MM.1S (cell line): ENCODE data around the gene RBM43.

Source experiments
- EZH2 ChIP-seq: fragments of 300-600 bp; sonication (generic); optimal IDR thresholded peaks from 2 replicates; pipeline ENCODE3; 2017; ENCODE audit warnings: low read depth, mild to moderate bottlenecking, antibody characterized with exemption, low read length, mixed read lengths
- TF ChIP-seq, protein P1 (sequence below): fragments of 300-600 bp; sonication (generic); IDR thresholded peaks from 2 replicates; pipeline ENCODE4 v1.5.1; 2016; ENCODE audit warnings: antibody characterized with exemption, low read length, mixed read lengths

GRCh38 chr2:151258121-151258520, 3.5 kb downstream of the RBM43 start:
- no peak for TF ChIP-seq EZH2
- TF ChIP-seq, protein P1, sequence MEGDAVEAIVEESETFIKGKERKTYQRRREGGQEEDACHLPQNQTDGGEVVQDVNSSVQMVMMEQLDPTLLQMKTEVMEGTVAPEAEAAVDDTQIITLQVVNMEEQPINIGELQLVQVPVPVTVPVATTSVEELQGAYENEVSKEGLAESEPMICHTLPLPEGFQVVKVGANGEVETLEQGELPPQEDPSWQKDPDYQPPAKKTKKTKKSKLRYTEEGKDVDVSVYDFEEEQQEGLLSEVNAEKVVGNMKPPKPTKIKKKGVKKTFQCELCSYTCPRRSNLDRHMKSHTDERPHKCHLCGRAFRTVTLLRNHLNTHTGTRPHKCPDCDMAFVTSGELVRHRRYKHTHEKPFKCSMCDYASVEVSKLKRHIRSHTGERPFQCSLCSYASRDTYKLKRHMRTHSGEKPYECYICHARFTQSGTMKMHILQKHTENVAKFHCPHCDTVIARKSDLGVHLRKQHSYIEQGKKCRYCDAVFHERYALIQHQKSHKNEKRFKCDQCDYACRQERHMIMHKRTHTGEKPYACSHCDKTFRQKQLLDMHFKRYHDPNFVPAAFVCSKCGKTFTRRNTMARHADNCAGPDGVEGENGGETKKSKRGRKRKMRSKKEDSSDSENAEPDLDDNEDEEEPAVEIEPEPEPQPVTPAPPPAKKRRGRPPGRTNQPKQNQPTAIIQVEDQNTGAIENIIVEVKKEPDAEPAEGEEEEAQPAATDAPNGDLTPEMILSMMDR = no peak
